Measurements from ENCODE around the gene SLC7A6OS.

GRCh38 chr16:68249371-68249770 lies 61.4 kb downstream of the SLC7A6OS start:
- no peak for TF ChIP-seq POLR2A (IDR thresholded peaks at IDR 0.05; ENCODE audit: low read length)
- no peak for TF ChIP-seq GATA1 (IDR thresholded peaks at IDR 0.05; ENCODE audit: low read depth, low read length)
